HK-2 (cell line): ENCODE results near the gene TYRO3.
A peak's percentile ranks its signal among the peaks of the same experiment; 100 is the strongest.

Experiments used
- DNase-seq: peaks from one replicate; pipeline ENCODE4 v3.0.0-alpha.2; 2018; ENCODE audit not compliant: unreplicated experiment

Gene TYRO3

DNA sequence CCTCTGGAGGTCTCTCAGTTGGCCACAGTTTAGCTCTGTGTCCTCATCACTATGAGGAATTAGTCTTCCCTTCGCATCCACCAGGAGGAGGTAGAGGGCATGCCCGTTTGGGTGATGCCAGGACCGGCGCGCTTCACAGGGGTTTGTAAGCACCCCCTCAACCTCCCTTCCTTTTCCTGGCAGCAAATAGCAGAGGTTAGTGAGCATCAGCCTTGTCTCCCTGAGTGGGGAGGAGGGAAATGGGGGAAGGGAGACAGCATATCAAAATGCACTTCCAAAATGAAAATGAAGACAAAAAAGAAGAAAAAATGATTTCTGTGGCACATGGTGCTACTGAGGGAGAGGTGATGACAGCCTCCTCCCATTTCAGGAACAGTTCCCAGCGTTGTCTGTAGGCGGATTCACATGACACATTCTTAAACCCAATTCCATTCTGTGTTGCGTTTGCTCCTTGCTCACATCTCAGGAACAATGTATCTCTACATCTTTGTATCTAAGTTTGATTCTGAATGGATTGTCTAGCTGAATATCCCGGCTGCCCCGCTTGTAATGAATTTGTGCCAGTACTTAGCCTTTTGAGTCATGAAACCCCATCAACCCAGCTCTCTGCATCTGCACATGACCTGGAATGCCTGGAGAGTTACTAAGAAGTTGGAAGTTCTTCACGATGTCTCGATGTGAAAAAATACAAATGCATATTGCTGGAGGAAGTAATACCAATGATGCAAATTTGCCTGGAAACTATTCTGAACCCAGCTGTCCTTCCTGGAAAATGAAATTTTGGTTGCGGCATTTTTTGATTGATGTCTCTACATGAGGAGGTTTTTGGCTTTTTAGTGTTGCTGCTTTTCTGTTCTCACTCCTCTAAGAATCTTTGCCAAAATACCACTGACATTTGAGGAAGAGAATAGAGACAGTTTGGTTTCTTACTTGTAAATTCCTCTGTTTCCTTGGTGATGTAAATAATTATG lies 45.2 kb downstream of the TYRO3 start:
- DNase-seq = no peak

- no peak for DNase-seq
Observed at GRCh38 chr15:41605566-41605965, 46.6 kb downstream of the TYRO3 start.

DNA sequence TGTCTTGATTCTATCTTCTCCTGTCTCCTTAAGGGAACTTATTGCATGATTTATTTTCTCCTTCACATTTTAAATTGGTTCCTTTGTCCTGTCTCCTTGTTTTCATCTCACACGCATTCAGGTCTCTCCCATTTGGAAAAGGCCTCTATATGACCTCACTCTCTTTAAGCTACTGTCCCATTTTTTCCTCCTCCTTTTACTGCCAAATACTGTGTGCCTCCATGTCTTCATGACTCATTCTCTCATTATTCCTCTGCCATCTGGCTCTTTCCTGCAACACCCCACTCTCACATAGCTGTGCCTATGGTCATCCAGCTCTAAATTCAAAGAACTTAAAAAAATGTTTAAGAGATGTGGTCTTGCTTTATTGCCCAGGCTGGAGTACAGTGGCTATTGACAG lies 48.0 kb downstream of the TYRO3 start:
- DNase-seq = no peak

- no peak for DNase-seq
Observed at GRCh38 chr15:41609123-41609522, 50.1 kb downstream of the TYRO3 start.

- DNase-seq = no peak
Observed at GRCh38 chr15:41610048-41610447, 51.0 kb downstream of the TYRO3 start.

GRCh38 chr15:41620536-41621199 lies 61.7 kb downstream of the TYRO3 start:
- no peak for DNase-seq

- peak; percentile 90 for DNase-seq
Observed at GRCh38 chr15:41621200-41622193, 62.5 kb downstream of the TYRO3 start.

GRCh38 chr15:41622901-41623300 lies 63.9 kb downstream of the TYRO3 start:
- DNase-seq = no peak

DNA sequence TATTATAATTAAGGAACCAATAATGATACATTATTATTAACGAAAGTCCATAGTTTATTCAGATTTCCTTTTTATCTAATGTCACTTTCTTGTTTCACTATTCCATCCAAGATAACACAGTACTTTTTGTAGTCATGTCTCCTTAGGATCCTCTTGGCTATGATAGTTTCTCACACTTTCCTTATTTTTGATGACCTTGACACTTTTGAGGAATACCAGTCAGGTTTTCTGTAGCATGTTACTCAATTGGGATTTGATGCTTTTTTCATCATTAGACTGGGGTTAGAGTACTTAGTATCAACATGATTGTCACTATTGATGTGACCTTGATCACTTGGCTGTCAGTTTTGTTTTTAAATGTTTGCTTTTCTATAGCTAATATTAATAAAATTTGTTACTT lies 68.2 kb downstream of the TYRO3 start:
- no peak for DNase-seq

GRCh38 chr15:41629463-41629862 lies 70.5 kb downstream of the TYRO3 start:
- no peak for DNase-seq

DNA sequence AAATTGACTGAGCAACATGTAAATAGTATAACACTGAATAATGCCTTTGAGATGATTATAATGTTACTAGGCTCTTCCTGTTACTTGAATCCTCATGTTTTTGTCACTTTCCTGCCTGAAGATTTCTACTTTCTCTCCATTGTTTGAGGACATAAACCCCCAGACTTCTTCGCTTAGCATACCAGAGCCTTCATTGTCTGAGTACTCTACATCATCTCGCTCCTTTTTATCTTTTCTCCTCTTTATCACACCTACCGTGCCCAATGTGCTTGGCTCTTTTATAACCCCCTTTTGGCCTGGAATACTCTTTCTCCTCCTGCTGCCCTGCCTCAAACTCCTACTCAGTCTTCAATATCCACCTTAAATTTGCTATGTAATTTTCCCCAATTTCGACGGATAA lies 70.9 kb downstream of the TYRO3 start:
- no peak for DNase-seq

GRCh38 chr15:41630616-41631217 lies 71.7 kb downstream of the TYRO3 start:
- no peak for DNase-seq

- DNase-seq = no peak
Observed at GRCh38 chr15:41631880-41632470, 73.0 kb downstream of the TYRO3 start.
